ENCODE measurements around the gene SNTA1.
"Not testable (repeated sequence)": the region's sequence is repeated elsewhere in the genome, so short reads cannot be mapped to it uniquely, and the experiment has no call there.

The SNTA1 gene

DNA sequence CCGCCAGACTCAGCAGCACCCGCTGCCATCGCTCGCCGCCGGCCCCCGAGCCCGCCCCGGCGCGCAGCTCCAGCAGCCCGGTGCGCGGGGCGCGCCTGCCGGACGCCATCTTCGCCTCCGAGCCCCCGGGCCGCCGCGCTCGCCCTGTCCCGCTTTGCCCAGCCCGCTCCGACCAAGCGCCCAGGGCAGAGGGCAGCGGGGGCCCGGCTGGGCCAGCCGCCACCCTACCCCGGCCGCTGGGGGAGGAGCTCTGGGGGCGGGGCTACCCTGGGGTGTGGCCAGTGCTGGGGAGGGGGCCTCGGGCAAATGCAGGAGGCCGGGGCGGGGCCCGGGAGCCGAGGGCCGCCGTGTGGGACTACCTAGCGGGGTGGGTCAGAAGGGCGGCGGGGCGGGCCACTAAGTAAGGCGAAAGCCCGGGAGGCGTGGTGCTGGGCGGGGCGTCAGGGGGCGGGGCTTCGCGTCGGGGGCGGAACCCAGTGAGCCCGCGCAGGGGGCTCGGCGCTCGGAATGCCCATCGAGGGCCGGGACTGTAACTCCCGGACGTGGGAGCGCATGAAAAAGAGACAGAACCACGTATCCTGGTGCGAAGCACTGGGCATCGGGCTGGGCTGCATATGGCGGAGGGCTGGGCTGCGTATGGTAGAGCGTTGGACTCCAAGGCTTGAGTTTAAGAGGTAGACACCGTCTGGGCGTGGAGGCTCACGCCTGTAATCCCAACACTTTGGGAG lies at the start of gene SNTA1:
SNTA1 (minus strand) TSS at position 252 of the 728 bp plus-strand sequence; CDS start at position 109, 143 bp downstream.
- peak; percentile 96 for DNase-seq (ENCODE audit: low spot score)

DNA sequence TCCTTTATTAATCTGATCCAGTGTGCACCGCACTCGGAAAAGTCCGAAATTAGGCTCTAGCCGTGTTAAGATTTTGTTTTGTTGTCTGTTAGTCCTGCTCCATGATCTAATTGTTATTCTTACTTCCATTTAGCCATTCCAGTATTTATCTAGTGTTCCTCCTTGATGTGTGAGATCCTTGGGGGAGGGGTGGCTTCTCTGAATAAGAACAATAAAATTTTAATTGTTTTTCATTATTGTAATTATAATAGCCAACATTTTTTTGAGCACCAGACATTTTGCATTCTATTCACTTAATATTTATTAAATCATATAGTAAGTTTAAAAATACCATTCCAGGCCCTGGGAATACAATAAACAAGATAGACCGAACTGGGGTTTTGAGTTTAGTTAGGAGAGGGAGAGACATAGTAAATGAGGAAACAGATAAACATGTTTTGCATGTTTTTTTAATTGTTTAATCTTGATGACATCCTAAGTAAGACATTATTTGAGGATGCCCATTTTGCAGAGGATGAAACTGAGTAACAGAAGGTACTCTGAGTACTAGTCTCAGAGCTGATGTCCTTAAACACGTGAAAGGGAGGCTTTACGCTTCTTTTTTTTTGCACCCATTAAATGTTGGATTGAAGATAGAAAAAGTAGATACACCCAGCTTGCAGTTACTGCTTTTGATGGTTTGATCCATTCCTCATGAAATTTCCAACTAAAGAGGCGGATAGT lies 47.5 kb upstream of the SNTA1 start:
- no peak for DNase-seq (ENCODE audit: low spot score)

- DNase-seq (ENCODE audit: low spot score): peak; percentile 83
Measured at GRCh38 chr20:33490023-33490933, 46.7 kb upstream of the SNTA1 start, which contains the start of gene CBFA2T2. Gene CBFA2T2, plus strand, starts transcription at chr20:33490096. Its CDS starts 172 bp downstream, at chr20:33490268.

DNA sequence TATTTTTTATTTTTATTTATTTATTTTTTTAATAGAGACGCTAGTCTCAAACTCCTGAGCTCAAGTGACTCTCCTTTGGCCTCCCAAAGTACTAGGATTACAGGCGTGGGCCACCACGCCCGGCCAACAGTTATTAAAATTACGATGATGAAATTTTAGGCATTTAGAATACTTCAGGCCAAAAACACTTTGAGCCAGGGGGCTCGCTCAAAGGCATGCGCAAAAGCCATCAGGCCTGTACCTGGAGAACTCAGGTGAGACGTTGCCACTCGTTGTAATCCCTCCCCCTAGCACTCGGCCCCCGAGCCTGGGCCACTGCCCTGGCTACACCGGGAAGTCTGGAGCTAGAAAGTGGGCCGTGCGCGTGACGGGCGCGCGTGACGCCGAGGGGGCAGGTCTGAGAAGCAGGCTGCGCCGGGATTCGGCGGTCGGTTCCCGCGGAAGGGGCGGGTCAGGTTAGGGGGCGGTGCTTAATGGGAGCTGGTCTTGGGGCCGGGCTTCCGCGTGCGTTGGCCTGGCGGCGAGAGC lies 46.0 kb upstream of the SNTA1 start:
- peak; percentile 100 for DNase-seq (ENCODE audit: low spot score)

DNA sequence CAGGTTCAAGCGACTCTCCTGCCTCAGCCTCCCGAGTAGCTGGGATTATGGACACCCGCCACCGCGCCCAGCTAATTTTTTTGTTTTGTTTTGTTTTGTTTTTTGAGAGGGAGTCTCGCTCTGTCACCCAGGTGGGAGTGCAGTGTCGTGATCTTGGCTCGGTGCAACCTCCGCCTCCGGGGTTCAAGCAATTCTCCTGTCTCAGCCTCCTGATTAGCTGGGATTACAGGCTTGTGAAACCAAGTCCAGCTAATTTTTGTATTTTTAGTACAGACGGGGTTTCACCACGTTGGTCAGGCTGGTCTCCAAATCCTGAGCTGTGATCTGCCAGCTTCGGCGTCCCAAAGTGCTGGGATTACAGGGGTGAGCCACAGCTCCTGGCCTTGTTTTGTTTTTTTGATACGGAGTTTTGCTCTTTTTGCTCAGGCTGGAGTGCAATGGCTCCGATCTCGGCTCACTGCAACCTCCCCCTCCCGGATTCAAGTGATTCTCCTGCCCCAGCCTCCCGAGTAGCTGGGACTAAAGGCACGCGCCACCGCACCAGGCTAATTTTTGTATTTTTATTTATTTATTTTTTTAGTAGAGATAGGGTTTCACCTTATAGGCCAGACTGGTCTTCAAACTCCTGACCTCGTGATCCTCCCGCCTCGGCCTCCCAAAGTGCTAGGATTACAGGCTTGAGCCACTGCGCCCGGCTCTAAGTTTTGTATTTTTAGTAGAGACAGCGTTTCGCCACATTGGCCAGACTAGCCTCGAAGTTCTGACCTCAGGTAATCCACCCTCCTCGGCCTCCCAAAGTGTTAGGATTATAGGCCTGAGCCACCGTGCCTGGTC lies 45.3 kb upstream of the SNTA1 start:
- not testable (repeated sequence) for DNase-seq (ENCODE audit: low spot score)

- no peak for DNase-seq (ENCODE audit: low spot score)
Measured at GRCh38 chr20:33488201-33488600, 44.6 kb upstream of the SNTA1 start.

DNA sequence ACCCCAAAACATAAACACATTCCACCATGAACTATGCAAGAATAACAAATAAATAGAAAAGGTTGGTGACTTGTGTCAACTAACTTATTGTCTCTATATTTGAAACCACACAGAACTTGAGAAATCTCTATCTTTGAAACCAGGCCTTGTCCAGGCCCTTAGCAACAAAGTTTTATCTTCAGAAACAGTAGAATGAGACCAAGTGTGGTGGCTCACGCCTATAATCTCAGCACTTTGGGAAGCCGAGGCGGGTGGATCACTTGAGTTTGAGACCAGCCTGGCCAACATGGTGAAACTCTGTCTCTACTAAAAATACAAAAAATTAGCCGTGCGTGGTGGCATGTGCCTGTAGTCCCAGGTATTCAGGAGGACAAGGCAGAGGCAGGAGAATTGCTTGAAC lies 39.6 kb upstream of the SNTA1 start:
- not testable (repeated sequence) for DNase-seq (ENCODE audit: low spot score)

GRCh38 chr20:33482581-33482980 lies 39.0 kb upstream of the SNTA1 start:
- no peak for DNase-seq (ENCODE audit: low spot score)

DNA sequence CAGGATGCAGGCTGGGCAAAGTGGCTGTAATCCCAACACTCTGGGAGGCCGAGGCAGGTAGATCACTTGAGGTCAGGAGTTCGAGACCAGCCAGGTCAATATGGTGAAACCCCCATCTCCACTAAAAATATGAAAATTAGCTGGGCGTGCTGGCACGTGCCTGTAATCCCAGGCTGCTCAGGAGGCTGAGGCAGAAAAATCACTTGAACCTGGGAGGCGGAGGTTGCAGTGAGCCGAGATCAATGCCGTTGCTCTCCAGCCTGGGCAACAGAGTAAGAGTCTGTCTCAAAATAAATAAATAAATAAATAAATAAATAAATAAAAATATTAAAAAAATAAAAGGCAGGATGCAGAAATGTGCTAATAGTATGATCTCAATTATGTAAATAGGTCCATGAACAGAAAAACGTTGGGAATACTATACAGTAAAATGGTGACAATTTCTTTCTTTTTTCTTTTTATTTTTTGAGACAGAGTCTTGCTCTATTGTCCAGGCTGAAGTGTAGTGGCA lies 37.9 kb upstream of the SNTA1 start:
- no peak for DNase-seq (ENCODE audit: low spot score)

DNA sequence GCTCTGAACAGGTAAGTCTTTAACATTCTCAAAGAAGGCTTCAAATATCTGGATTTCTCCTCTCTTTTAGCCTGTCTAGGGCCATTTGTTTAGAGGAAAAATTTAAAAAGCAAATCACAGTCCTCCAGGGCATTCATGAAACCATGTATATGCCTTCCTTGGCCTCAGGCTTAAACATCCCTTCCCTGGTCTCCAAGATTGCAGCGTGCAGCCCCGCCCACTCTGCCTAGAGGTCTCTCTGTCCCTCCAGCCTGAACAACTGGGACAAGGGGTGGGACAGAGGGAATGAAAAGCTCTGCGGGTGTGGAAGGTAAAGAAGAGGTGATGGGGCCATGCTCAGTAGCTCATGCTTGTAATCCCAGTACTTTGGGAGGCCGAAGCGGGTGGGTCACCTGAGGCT lies 36.5 kb upstream of the SNTA1 start:
- no peak for DNase-seq (ENCODE audit: low spot score)

DNA sequence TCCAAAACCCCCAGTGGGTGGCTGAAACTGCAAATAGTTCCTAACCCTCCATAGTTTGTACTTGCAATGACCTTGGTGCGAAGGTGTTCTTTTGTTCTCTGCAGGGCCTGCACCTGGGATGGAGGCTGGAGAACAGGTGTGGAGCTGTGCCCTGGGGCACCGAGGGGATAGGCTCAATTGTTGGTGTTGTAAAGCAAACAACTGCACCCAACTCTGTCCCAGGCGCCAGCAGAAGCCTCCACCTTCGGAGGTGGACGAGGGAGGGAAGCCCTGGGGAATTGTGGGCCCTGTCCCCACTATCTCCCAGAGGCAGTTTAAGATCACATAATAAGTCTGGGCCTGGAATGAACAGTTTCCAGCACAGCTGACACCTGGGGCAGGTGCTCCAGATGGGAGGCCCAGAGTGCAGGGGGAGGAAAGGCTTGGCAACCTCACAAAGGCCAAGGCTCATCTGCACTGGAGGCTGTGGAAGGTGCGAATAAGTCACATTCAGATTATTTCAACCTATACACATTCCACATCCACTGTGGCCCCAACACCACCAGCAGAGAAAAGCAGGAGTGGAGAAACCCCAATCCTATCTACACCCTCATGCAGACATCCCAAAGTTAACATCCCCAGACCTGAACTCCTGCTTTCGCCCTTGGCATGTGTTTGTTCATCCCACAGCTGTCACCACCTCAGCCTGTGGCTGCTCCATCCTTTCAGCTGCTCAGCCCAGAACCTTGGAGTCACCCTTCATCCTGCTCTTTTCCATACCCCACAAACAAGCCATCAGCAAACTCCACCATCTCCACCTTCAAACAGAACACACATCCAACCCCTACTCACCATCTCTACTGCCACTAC lies 34.0 kb upstream of the SNTA1 start:
- DNase-seq (ENCODE audit: low spot score): no peak

- no peak for DNase-seq (ENCODE audit: low spot score)
Measured at GRCh38 chr20:33475381-33476152, 32.0 kb upstream of the SNTA1 start.

GRCh38 chr20:33474963-33475362 lies 31.4 kb upstream of the SNTA1 start:
- DNase-seq (ENCODE audit: low spot score): no peak

DNA sequence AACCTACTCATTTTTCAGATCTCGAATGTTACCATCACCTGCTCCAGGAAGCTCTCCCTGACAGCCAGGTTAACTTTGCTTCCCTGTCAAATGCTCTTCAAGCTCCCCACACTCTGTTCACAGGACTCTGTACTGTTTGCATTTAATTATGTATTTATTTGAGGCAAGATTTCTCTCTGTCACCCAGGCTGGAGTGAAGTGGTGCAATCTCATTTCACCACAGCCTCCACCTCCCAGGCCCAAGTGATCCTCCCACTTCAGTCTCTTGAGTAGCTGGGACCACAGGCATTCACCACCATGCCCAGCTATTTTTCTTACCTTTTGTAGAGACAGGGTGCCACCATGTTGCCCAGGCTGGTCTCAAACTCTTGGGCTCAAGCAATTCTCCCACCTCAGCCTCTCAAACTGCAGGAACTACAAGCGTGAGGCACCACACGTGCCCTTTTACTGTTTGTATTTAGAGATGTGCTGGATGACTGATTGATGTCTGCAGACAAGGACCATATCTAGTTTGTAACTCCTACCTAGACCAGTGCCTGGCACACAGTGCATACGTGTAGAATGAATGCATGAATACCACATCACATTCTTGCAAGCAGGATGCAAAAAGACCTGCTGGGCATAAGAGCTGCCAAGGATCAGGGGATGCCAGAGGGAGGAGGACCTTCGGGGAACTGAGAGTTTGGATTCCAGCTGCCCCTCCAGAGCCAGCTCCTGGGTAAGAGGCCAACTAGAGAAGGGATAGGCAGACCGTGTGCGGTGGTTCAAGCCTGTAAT lies 30.7 kb upstream of the SNTA1 start:
- no peak for DNase-seq (ENCODE audit: low spot score)

GRCh38 chr20:33472868-33473435 lies 29.4 kb upstream of the SNTA1 start:
- no peak for DNase-seq (ENCODE audit: low spot score)

GRCh38 chr20:33470866-33471265 lies 27.3 kb upstream of the SNTA1 start:
- DNase-seq (ENCODE audit: low spot score): no peak

DNA sequence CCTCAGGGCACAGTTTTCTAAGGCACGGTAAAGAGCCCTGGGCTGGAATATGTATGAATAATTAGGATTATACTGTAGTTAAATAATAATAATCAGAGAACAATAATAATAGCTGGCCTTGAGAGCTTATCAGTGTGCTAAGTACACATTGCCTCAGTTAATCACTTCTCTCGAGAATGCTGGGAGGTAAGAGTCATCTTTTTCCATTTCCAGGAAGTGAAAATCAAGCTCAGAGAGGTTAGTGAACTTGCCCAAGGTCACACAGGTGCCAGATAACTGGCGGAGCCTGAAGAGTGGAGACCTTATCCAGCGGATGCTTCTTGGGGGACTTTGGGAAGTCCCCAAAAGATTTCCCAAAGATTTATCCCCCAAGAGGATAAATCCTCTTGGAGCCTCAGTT lies 26.9 kb upstream of the SNTA1 start:
- no peak for DNase-seq (ENCODE audit: low spot score)

- no peak for DNase-seq (ENCODE audit: low spot score)
Measured at GRCh38 chr20:33466303-33466646, 22.7 kb upstream of the SNTA1 start.
